ENCODE data around the gene TNIK.

Gene TNIK

GRCh38 chr3:171329746-171330145 lies 130.5 kb downstream of the TNIK start:
- DNase-seq (ENCODE audit: insufficient read length), result no peak
- FAIRE-seq, result no peak
- TF ChIP-seq TAF1 (IDR thresholded peaks at IDR 0.05; ENCODE audit: borderline replicate concordance, low read depth, low read length) (no peak), POLR2A (IDR thresholded peaks at IDR 0.05; ENCODE audit: low read depth, low read length) (no peak), POLR2AphosphoS5 (IDR thresholded peaks at IDR 0.05; ENCODE audit: low read depth, low read length) (no peak)

- TF ChIP-seq POLR2AphosphoS5 (IDR thresholded peaks at IDR 0.05; ENCODE audit: low read depth, low read length), result no peak
- no peak for TF ChIP-seq POLR2A (IDR thresholded peaks at IDR 0.05; ENCODE audit: low read depth, low read length)
- TF ChIP-seq TAF1 (IDR thresholded peaks at IDR 0.05; ENCODE audit: borderline replicate concordance, low read depth, low read length), result no peak
- FAIRE-seq, result no peak
Measured at GRCh38 chr3:171328419-171329082, 131.7 kb downstream of the TNIK start.

GRCh38 chr3:171327441-171328174 lies 132.6 kb downstream of the TNIK start:
- FAIRE-seq (no peak), DNase-seq (ENCODE audit: insufficient read length) (no peak)
- no peak for TF ChIP-seq POLR2AphosphoS5 (IDR thresholded peaks at IDR 0.05; ENCODE audit: low read depth, low read length)
- no peak for TF ChIP-seq POLR2A (IDR thresholded peaks at IDR 0.05; ENCODE audit: low read depth, low read length)
- TF ChIP-seq TAF1 (IDR thresholded peaks at IDR 0.05; ENCODE audit: borderline replicate concordance, low read depth, low read length), result no peak

More at GRCh38 chr3:171328419-171329082, 131.7 kb downstream of the TNIK start:
- DNase-seq (ENCODE audit: insufficient read length), result no peak

GRCh38 chr3:171326717-171327440 lies 133.3 kb downstream of the TNIK start:
- no peak for FAIRE-seq
- no peak for TF ChIP-seq POLR2AphosphoS5 (IDR thresholded peaks at IDR 0.05; ENCODE audit: low read depth, low read length)
- TF ChIP-seq TAF1 (IDR thresholded peaks at IDR 0.05; ENCODE audit: borderline replicate concordance, low read depth, low read length), result no peak
- TF ChIP-seq POLR2A (IDR thresholded peaks at IDR 0.05; ENCODE audit: low read depth, low read length), result no peak
- DNase-seq (ENCODE audit: insufficient read length), result no peak

GRCh38 chr3:171323938-171324536 lies 136.2 kb downstream of the TNIK start:
- FAIRE-seq, result no peak
- no peak for DNase-seq (ENCODE audit: insufficient read length)
- TF ChIP-seq POLR2A (IDR thresholded peaks at IDR 0.05; ENCODE audit: low read depth, low read length), result no peak
- TF ChIP-seq POLR2AphosphoS5 (IDR thresholded peaks at IDR 0.05; ENCODE audit: low read depth, low read length), result no peak
- TF ChIP-seq TAF1 (IDR thresholded peaks at IDR 0.05; ENCODE audit: borderline replicate concordance, low read depth, low read length), result no peak

- DNase-seq (ENCODE audit: insufficient read length) (no peak), FAIRE-seq (peak; percentile 21)
- TF ChIP-seq POLR2A (IDR thresholded peaks at IDR 0.05; ENCODE audit: low read depth, low read length), result no peak
- TF ChIP-seq TAF1 (IDR thresholded peaks at IDR 0.05; ENCODE audit: borderline replicate concordance, low read depth, low read length), result no peak
- TF ChIP-seq POLR2AphosphoS5 (IDR thresholded peaks at IDR 0.05; ENCODE audit: low read depth, low read length), result no peak
Measured at GRCh38 chr3:171321559-171322360, 138.4 kb downstream of the TNIK start.

- TF ChIP-seq TAF1 (IDR thresholded peaks at IDR 0.05; ENCODE audit: borderline replicate concordance, low read depth, low read length), result no peak
- no peak for DNase-seq (ENCODE audit: insufficient read length)
- no peak for FAIRE-seq
Measured at GRCh38 chr3:171320750-171321558, 139.3 kb downstream of the TNIK start.

- DNase-seq (ENCODE audit: insufficient read length) (no peak), FAIRE-seq (no peak)
- no peak for TF ChIP-seq POLR2AphosphoS5 (IDR thresholded peaks at IDR 0.05; ENCODE audit: low read depth, low read length)
- no peak for TF ChIP-seq TAF1 (IDR thresholded peaks at IDR 0.05; ENCODE audit: borderline replicate concordance, low read depth, low read length)
- TF ChIP-seq POLR2A (IDR thresholded peaks at IDR 0.05; ENCODE audit: low read depth, low read length), result no peak
Measured at GRCh38 chr3:171317171-171317570, 143.0 kb downstream of the TNIK start.

- DNase-seq (ENCODE audit: insufficient read length) (no peak), FAIRE-seq (peak; percentile 36)
- TF ChIP-seq POLR2A (IDR thresholded peaks at IDR 0.05; ENCODE audit: low read depth, low read length), result no peak
- TF ChIP-seq TAF1 (IDR thresholded peaks at IDR 0.05; ENCODE audit: borderline replicate concordance, low read depth, low read length), result no peak
- no peak for TF ChIP-seq POLR2AphosphoS5 (IDR thresholded peaks at IDR 0.05; ENCODE audit: low read depth, low read length)
Measured at GRCh38 chr3:171315919-171316318, 144.3 kb downstream of the TNIK start.

GRCh38 chr3:171315101-171315500 lies 145.1 kb downstream of the TNIK start:
- TF ChIP-seq POLR2A (IDR thresholded peaks at IDR 0.05; ENCODE audit: low read depth, low read length) (no peak), TAF1 (IDR thresholded peaks at IDR 0.05; ENCODE audit: borderline replicate concordance, low read depth, low read length) (no peak), POLR2AphosphoS5 (IDR thresholded peaks at IDR 0.05; ENCODE audit: low read depth, low read length) (no peak)
- DNase-seq (ENCODE audit: insufficient read length) (no peak), FAIRE-seq (no peak)

All from GM12892 (cell line).